K562 (cell line): Measurements from ENCODE around the gene MYCBP. TPM values are rescaled to one million over a fixed set of nuclear protein-coding genes. Genes with fewer than 3 reads are reported as not detected.

Experiments
- CBFB ChIP-seq: sonication (generic); formaldehyde crosslinking; IDR thresholded peaks from 2 replicates; pipeline ENCODE4 v1.4.0; 2020; ENCODE audit warnings: mild to moderate bottlenecking, missing genetic modification reagents
- CBX1 ChIP-seq: sonication (generic); IDR thresholded peaks from 2 replicates; pipeline ENCODE4 v1.6.1; 2016; ENCODE audit warnings: antibody characterized with exemption, low read depth, mild to moderate bottlenecking
- CEBPG ChIP-seq, 3 experiments: fragments of 200-800 bp in 1 of 3; sonication (Bioruptor generic) in 1 of 3; sonication (generic) in 1 of 3; formaldehyde crosslinking in 1 of 3; IDR thresholded peaks in 2 of 3; conservative IDR thresholded peaks in 1 of 3; 2 replicates each; pipeline versions ENCODE4 v1.6.1 to v1.8.0; 2016 to 2022; ENCODE audit warnings: missing compliant biosample characterization in 2 of 3, missing genetic modification characterization in 2 of 3, mild to moderate bottlenecking in 1 of 3, missing genetic modification reagents in 1 of 3
- CREBBP ChIP-seq: IDR thresholded peaks from one replicate; pipeline ENCODE4 v1.6.1; 2012; ENCODE audit warnings: low read depth, mild to moderate bottlenecking, control low read depth, inconsistent platforms, low read length
- CSDE1 ChIP-seq, 2 experiments: fragments of 450-650 bp; IDR thresholded peaks; 2 replicates each; pipeline ENCODE4 v1.6.1; 2016; ENCODE audit warnings: mild to moderate bottlenecking in 1 of 2
- HMBOX1 ChIP-seq: sonication (generic); IDR thresholded peaks from 2 replicates; pipeline ENCODE4 v1.6.1; 2016
- HMGN3 ChIP-seq: IDR thresholded peaks from 2 replicates; pipeline ENCODE4 v1.6.1; 2011; ENCODE audit warnings: borderline replicate concordance, low read depth, mild to moderate bottlenecking, mixed read lengths, low read length; ENCODE audit not compliant: insufficient read length; ENCODE audit errors: extremely low read depth
- KDM2B ChIP-seq: fragments of 250-450 bp; sonication (Bioruptor Pico); IDR thresholded peaks from 2 replicates; pipeline ENCODE4 v1.8.0; 2021; ENCODE audit warnings: mild to moderate bottlenecking, moderate library complexity
- NCOR1 ChIP-seq: fragments of 450-650 bp; IDR thresholded peaks from 2 replicates; pipeline ENCODE4 v1.6.1; 2016; ENCODE audit warnings: mild to moderate bottlenecking, moderate library complexity
- NR2C1 ChIP-seq, 2 experiments: fragments of 450-650 bp; IDR thresholded peaks; 2 replicates each; pipeline ENCODE4 v1.6.1; 2017; ENCODE audit warnings: mild to moderate bottlenecking in 2 of 2, antibody characterized with exemption in 1 of 2, inconsistent platforms in 1 of 2, missing compliant biosample characterization in 1 of 2, missing genetic modification characterization in 1 of 2
- NR3C1 ChIP-seq: sonication (generic); formaldehyde crosslinking; IDR thresholded peaks from 2 replicates; pipeline ENCODE4 v1.8.1; 2022; ENCODE audit warnings: missing genetic modification reagents
- PATZ1 ChIP-seq: fragments of 250-450 bp; sonication (Bioruptor Pico); IDR thresholded peaks from 2 replicates; pipeline ENCODE4 v1.5.0; 2020; ENCODE audit warnings: mild to moderate bottlenecking, borderline replicate concordance
- SMAD4 ChIP-seq: fragments of 250-450 bp; sonication (Bioruptor Pico); conservative IDR thresholded peaks from 2 replicates; pipeline ENCODE4 v1.8.0; 2021; ENCODE audit warnings: inconsistent platforms, mild to moderate bottlenecking, moderate library complexity
- SMARCC2 ChIP-seq: fragments of 450-650 bp; IDR thresholded peaks from 2 replicates; pipeline ENCODE4 v1.6.1; 2017; ENCODE audit warnings: antibody characterized with exemption, moderate library complexity, mild to moderate bottlenecking, low read depth
- STAT5A ChIP-seq: IDR thresholded peaks from 2 replicates; pipeline ENCODE4 v1.6.1; 2012; ENCODE audit warnings: low read length, inconsistent platforms, borderline replicate concordance
- TSC22D4 ChIP-seq: fragments of 450-650 bp; IDR thresholded peaks from 2 replicates; pipeline ENCODE4 v1.6.1; 2016; ENCODE audit warnings: missing genetic modification characterization, missing biosample characterization, control low read depth
- XRCC3 ChIP-seq: fragments of 450-650 bp; IDR thresholded peaks from 2 replicates; pipeline ENCODE4 v1.6.1; 2017; ENCODE audit warnings: mild to moderate bottlenecking, moderate library complexity
- XRCC4 ChIP-seq: IDR thresholded peaks from one replicate; pipeline ENCODE4 v1.6.1; 2011; ENCODE audit not compliant: insufficient read depth, insufficient read length; ENCODE audit errors: extremely low read depth
- ZBTB34 ChIP-seq: fragments of 250-450 bp; sonication (Bioruptor Pico); IDR thresholded peaks from 2 replicates; pipeline ENCODE4 v1.8.0; 2021; ENCODE audit warnings: mild to moderate bottlenecking, moderate library complexity
- ZNF12 ChIP-seq: sonication (generic); formaldehyde crosslinking; IDR thresholded peaks from 2 replicates; pipeline ENCODE4 v1.4.0; 2020; ENCODE audit warnings: mild to moderate bottlenecking, missing genetic modification reagents
- ZNF316 ChIP-seq: fragments of 450-650 bp; IDR thresholded peaks from 2 replicates; pipeline ENCODE4 v1.6.1; 2016
- polyA plus RNA-seq, 8 experiments: library from polyadenylated mRNA; depleted of rRNA in 4 of 8; stranded (reverse) in 5 of 8; unstranded in 3 of 8; fragments of >200 nt; fragmentation: Nextera tagmentation in 2 of 8; fragmentation: Illumina TruSeq in 1 of 8; extraction: Ambion mirVana in 2 of 8; extraction: Trizol in 1 of 8; gene quantifications; 2 replicates each; pipeline versions ENCODE4 v1.2.1 to v1.2.3, GENCODE V29; 2011 to 2014; ENCODE audit warnings: inconsistent platforms in 1 of 8, missing spikeins in 1 of 8
- total RNA-seq, 7 experiments: library from RNA; depleted of rRNA in 6 of 7; stranded (reverse); fragments of >200 nt in 6 of 7; fragmentation: Illumina TruSeq in 2 of 7; extraction: Trizol in 2 of 7; gene quantifications; 2 replicates each; pipeline versions ENCODE4 v1.2.1 to v1.2.3, GENCODE V29; 2011 to 2021; ENCODE audit warnings: low replicate concordance in 1 of 7
- TF ChIP-seq, protein P1 (sequence below), 2 experiments: IDR thresholded peaks; 2 replicates each; pipeline ENCODE4 v1.6.1; 2012; ENCODE audit warnings: improper control_type of control experiment in 2 of 2, low read depth in 2 of 2, low read length in 2 of 2, borderline replicate concordance in 1 of 2

MYCBP gene
- total and polyA plus RNA-seq, 9 of the 15 experiments (the other 6 are each of a cell fraction or from before 2014, with no cell fraction given) = 32.3 to 253 (median 72.9) TPM

- TF ChIP-seq PATZ1 (CRISPR knock-in tag) = no peak
- no peak for TF ChIP-seq ZNF316
- no peak for TF ChIP-seq CBFB (CRISPR knock-in tag)
- no peak for TF ChIP-seq CEBPG (CRISPR knock-in tag; IDR thresholded peaks at IDR 0.05)
- TF ChIP-seq CEBPG (tag; conservative IDR thresholded peaks at IDR 0.05 in 1 of 2, IDR thresholded peaks at IDR 0.05 in 1 of 2) = no peak
- TF ChIP-seq XRCC4 = no peak
- TF ChIP-seq TSC22D4 = no peak
- TF ChIP-seq CSDE1 (IDR thresholded peaks at IDR 0.05) = no peak
- peak; percentile 93 for TF ChIP-seq SMARCC2
- TF ChIP-seq KDM2B (CRISPR knock-in tag) = no peak
- TF ChIP-seq, protein P1, sequence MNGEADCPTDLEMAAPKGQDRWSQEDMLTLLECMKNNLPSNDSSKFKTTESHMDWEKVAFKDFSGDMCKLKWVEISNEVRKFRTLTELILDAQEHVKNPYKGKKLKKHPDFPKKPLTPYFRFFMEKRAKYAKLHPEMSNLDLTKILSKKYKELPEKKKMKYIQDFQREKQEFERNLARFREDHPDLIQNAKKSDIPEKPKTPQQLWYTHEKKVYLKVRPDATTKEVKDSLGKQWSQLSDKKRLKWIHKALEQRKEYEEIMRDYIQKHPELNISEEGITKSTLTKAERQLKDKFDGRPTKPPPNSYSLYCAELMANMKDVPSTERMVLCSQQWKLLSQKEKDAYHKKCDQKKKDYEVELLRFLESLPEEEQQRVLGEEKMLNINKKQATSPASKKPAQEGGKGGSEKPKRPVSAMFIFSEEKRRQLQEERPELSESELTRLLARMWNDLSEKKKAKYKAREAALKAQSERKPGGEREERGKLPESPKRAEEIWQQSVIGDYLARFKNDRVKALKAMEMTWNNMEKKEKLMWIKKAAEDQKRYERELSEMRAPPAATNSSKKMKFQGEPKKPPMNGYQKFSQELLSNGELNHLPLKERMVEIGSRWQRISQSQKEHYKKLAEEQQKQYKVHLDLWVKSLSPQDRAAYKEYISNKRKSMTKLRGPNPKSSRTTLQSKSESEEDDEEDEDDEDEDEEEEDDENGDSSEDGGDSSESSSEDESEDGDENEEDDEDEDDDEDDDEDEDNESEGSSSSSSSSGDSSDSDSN (IDR thresholded peaks at IDR 0.05; ENCODE audit: borderline replicate concordance in 1 of 2, low read depth in 2 of 2, low read length in 2 of 2) = 0 out of 4 replicates have a peak, but pooled peaks of 1 of the 2 experiments have one; percentile 54
- no peak for TF ChIP-seq ZNF12
- TF ChIP-seq NR3C1 = no peak
- peak; percentile 96 for TF ChIP-seq HMGN3
- peak; percentile 88 for TF ChIP-seq STAT5A
- no peak for TF ChIP-seq XRCC3
- TF ChIP-seq NR2C1 (IDR thresholded peaks at IDR 0.05) = peak; percentile 36; the same call in 1 of the 2 replicates
- TF ChIP-seq NR2C1 (tag; IDR thresholded peaks at IDR 0.05) = peak; percentile 53; the same call in 1 of the 2 replicates
- TF ChIP-seq CREBBP = no peak
- no peak for TF ChIP-seq ZBTB34 (CRISPR knock-in tag)
- peak; percentile 98 for TF ChIP-seq NCOR1
- no peak for TF ChIP-seq CBX1
- TF ChIP-seq HMBOX1 = peak; percentile 92
- TF ChIP-seq SMAD4 (CRISPR knock-in tag) = peak; percentile 74
These were observed 42.3 kb upstream of the MYCBP start (continued) for GRCh38 chr1:38915352-38915948.
